GM19324 (cell line): ENCODE data around the gene SMG1.
A peak's percentile ranks its signal among the peaks of the same experiment; 100 is the strongest.
"Not testable (repeated sequence)": the region's sequence is repeated elsewhere in the genome, so short reads cannot be mapped to it uniquely, and the experiment has no call there.

Experiments
- ATAC-seq: cut with Tn5 transposase; IDR thresholded peaks from one replicate; pipeline ENCODE4 v1.9.1; 2021; ENCODE audit warnings: mild to moderate bottlenecking, moderate library complexity; ENCODE audit not compliant: unreplicated experiment, low FRiP score

The SMG1 gene

GRCh38 chr16:18936727-18937340 is 10.6 kb upstream of the SMG1 start:
- no peak for ATAC-seq

GRCh38 chr16:18933501-18933900 is 7.3 kb upstream of the SMG1 start:
- no peak for ATAC-seq

GRCh38 chr16:18932243-18932987 is 6.2 kb upstream of the SMG1 start:
- ATAC-seq = no peak

- no peak for ATAC-seq
Observed at GRCh38 chr16:18931756-18932155, 5.5 kb upstream of the SMG1 start.

GRCh38 chr16:18930095-18930494 is 3.9 kb upstream of the SMG1 start:
- not testable (repeated sequence) for ATAC-seq

GRCh38 chr16:18928073-18928472 is 1.9 kb upstream of the SMG1 start:
- not testable (repeated sequence) for ATAC-seq

GRCh38 chr16:18925215-18925985 is 808 bp downstream of the SMG1 start:
- peak; percentile 51 for ATAC-seq

GRCh38 chr16:18923935-18924334 is 2.3 kb downstream of the SMG1 start:
- not testable (repeated sequence) for ATAC-seq

- not testable (repeated sequence) for ATAC-seq
Observed at GRCh38 chr16:18923124-18923523, 3.1 kb downstream of the SMG1 start.

GRCh38 chr16:18909585-18909984 is 16.6 kb downstream of the SMG1 start:
- not testable (repeated sequence) for ATAC-seq

- not testable (repeated sequence) for ATAC-seq
Observed at GRCh38 chr16:18908716-18909115, 17.5 kb downstream of the SMG1 start.

- ATAC-seq = not testable (repeated sequence)
Observed at GRCh38 chr16:18902778-18903177, 23.4 kb downstream of the SMG1 start.

GRCh38 chr16:18902044-18902443 is 24.2 kb downstream of the SMG1 start:
- not testable (repeated sequence) for ATAC-seq

- ATAC-seq = not testable (repeated sequence)
Observed at GRCh38 chr16:18901194-18901593, 25.0 kb downstream of the SMG1 start.

GRCh38 chr16:18884456-18884855 is 41.8 kb downstream of the SMG1 start:
- ATAC-seq = not testable (repeated sequence)

GRCh38 chr16:18877734-18878133 is 48.5 kb downstream of the SMG1 start:
- ATAC-seq = not testable (repeated sequence)

GRCh38 chr16:18877259-18877658 is 48.9 kb downstream of the SMG1 start:
- ATAC-seq = not testable (repeated sequence)

GRCh38 chr16:18876301-18876700 is 49.9 kb downstream of the SMG1 start:
- ATAC-seq = not testable (repeated sequence)

- ATAC-seq = not testable (repeated sequence)
Observed at GRCh38 chr16:18869043-18869771, 57.0 kb downstream of the SMG1 start.

GRCh38 chr16:18866277-18866823 is 59.9 kb downstream of the SMG1 start:
- ATAC-seq = not testable (repeated sequence)
